Activated CD8-positive, alpha-beta memory T cell treated with anti-CD3 and anti-CD28 coated beads for 36 hours (primary cell): Measurements from ENCODE around the gene CD58. TPM values are rescaled to one million over a fixed set of nuclear protein-coding genes. Genes with fewer than 3 reads are reported as not detected.
"Not testable (repeated sequence)": the region's sequence is repeated elsewhere in the genome, so short reads cannot be mapped to it uniquely, and the experiment has no call there.

Source experiments
- CTCF ChIA-PET: fragments of 350-600 bp; sonication (Branson Sonifier 250); formaldehyde crosslinking; loops from one replicate; lab custom pipeline; 2021; ENCODE audit warnings: antibody characterized with exemption; lab: Charles Lee
- POLR2A ChIA-PET: fragments of 350-600 bp; sonication (Branson Sonifier 250); formaldehyde crosslinking; loops from one replicate; lab custom pipeline; 2021; ENCODE audit warnings: antibody characterized with exemption; lab: Charles Lee
- total RNA-seq, 2 experiments: library from RNA; stranded (reverse); gene quantifications; one replicate each; pipeline ENCODE4 v1.2.3, GENCODE V29; 2021

The CD58 gene
- total RNA-seq, 2 experiments from 2014 or later = 28.8 to 29.1 TPM

GRCh38 chr1:116595065-116595840 lies 24.4 kb upstream of the CD58 start:
- POLR2A ChIA-PET = not testable (repeated sequence)
- CTCF ChIA-PET = interaction anchor here (0.6 to 2.2 kb wide), 7 partner anchors 8 to 465 kb away, joined by 3 to 12 read pairs (median 4); partner anchors contain the start of gene TTF2

GRCh38 chr1:116593977-116594376 lies 23.2 kb upstream of the CD58 start:
- POLR2A ChIA-PET, CTCF ChIA-PET: not testable (repeated sequence)

GRCh38 chr1:116593401-116593800 lies 22.6 kb upstream of the CD58 start:
- POLR2A ChIA-PET, CTCF ChIA-PET: not testable (repeated sequence)

GRCh38 chr1:116591951-116592605 lies 21.3 kb upstream of the CD58 start:
- POLR2A ChIA-PET, CTCF ChIA-PET: not testable (repeated sequence)

- POLR2A ChIA-PET, CTCF ChIA-PET: not testable (repeated sequence)
These were observed 20.5 kb upstream of the CD58 start for GRCh38 chr1:116591006-116591950.

GRCh38 chr1:116590359-116591005 lies 19.7 kb upstream of the CD58 start:
- POLR2A ChIA-PET, CTCF ChIA-PET: not testable (repeated sequence)

- POLR2A ChIA-PET, CTCF ChIA-PET: not testable (repeated sequence)
These were observed 18.4 kb upstream of the CD58 start for GRCh38 chr1:116589101-116589735.

GRCh38 chr1:116587501-116588227 lies 16.8 kb upstream of the CD58 start:
- CTCF ChIA-PET = no interaction called here
- POLR2A ChIA-PET = no interaction called here

- ChIA-PET POLR2A (no interaction called here), CTCF (interaction anchor here (1.1 kb wide), 1 partner anchor 9 kb away, joined by 4 read pairs; no protein-coding TSS in a partner anchor)
These were observed 15.9 kb upstream of the CD58 start for GRCh38 chr1:116586741-116587143.

- ChIA-PET CTCF (no interaction called here), POLR2A (no interaction called here)
These were observed 15.1 kb upstream of the CD58 start for GRCh38 chr1:116585886-116586285.

- ChIA-PET POLR2A (no interaction called here), CTCF (no interaction called here)
These were observed 10.6 kb upstream of the CD58 start for GRCh38 chr1:116581323-116581885.

- ChIA-PET POLR2A (no interaction called here), CTCF (no interaction called here)
These were observed 9.9 kb upstream of the CD58 start for GRCh38 chr1:116580446-116581322.

- ChIA-PET POLR2A (no interaction called here), CTCF (no interaction called here)
These were observed 8.5 kb upstream of the CD58 start for GRCh38 chr1:116579259-116579875.

- ChIA-PET CTCF (interaction anchor here (1.2 to 1.4 kb wide), 2 partner anchors 17 to 18 kb away, joined by 3 read pairs; no protein-coding TSS in a partner anchor), POLR2A (no interaction called here)
These were observed 7.8 kb upstream of the CD58 start for GRCh38 chr1:116578581-116578980.

GRCh38 chr1:116577759-116578314 lies 7.0 kb upstream of the CD58 start:
- POLR2A ChIA-PET = no interaction called here
- CTCF ChIA-PET = interaction anchor here (1.2 to 1.4 kb wide), 2 partner anchors 18 to 19 kb away, joined by 3 read pairs; no protein-coding TSS in a partner anchor
